ENCODE measurements around the gene UTF1.

- TF ChIP-seq, protein P1, sequence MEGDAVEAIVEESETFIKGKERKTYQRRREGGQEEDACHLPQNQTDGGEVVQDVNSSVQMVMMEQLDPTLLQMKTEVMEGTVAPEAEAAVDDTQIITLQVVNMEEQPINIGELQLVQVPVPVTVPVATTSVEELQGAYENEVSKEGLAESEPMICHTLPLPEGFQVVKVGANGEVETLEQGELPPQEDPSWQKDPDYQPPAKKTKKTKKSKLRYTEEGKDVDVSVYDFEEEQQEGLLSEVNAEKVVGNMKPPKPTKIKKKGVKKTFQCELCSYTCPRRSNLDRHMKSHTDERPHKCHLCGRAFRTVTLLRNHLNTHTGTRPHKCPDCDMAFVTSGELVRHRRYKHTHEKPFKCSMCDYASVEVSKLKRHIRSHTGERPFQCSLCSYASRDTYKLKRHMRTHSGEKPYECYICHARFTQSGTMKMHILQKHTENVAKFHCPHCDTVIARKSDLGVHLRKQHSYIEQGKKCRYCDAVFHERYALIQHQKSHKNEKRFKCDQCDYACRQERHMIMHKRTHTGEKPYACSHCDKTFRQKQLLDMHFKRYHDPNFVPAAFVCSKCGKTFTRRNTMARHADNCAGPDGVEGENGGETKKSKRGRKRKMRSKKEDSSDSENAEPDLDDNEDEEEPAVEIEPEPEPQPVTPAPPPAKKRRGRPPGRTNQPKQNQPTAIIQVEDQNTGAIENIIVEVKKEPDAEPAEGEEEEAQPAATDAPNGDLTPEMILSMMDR (conservative IDR thresholded peaks at IDR 0.05 in 1 of 2, IDR thresholded peaks at IDR 0.05 in 1 of 2; ENCODE audit: extremely low read depth in 1 of 2, insufficient read depth in 1 of 2, low read depth in 1 of 2, low read length in 2 of 2), result no peak
- TF ChIP-seq EZH2 (IDR thresholded peaks at IDR 0.05; ENCODE audit: borderline replicate concordance, low read length), result no peak
These were observed 51.1 kb downstream of the UTF1 start for GRCh38 chr10:133281084-133281483.

All from mammary epithelial cell (primary cell).